Neural progenitor cell (in vitro differentiated cells): ENCODE results near the gene PUM1.

Experiments
- EZH2 ChIP-seq: fragments of 200-600 bp; sonication (generic); IDR thresholded peaks from 2 replicates; pipeline ENCODE4 v1.6.1; 2017; ENCODE audit warnings: antibody characterized with exemption, mild to moderate bottlenecking, moderate library complexity
- EZH2phosphoT487 ChIP-seq: fragments of 200-600 bp; sonication (generic); IDR thresholded peaks from 2 replicates; pipeline ENCODE4 v1.6.1; 2017; ENCODE audit warnings: antibody characterized with exemption
- TF ChIP-seq, protein P1 (sequence below): fragments of 200-600 bp; sonication (generic); IDR thresholded peaks from 2 replicates; pipeline ENCODE4 v1.5.1; 2017; ENCODE audit warnings: antibody characterized with exemption, mild to moderate bottlenecking

DNA sequence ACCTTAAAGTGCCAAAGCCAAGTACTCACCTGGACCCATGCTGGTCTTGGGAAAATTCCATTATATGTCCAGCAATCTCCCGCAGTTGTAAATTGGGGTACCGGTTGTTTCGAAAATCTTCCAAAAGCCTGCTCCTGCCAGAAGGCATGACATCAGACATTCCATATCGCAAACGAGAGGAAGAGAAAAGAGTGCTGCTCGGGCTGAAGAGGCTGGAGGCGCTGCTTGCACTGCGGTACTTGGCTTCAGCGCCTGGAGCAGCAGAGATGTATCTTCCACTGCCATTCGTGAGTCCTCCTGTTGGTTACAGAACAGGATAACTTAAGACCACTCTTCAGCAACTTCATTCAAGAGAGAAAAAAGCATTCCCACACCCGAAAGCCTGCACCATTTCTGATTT is 111.8 kb downstream of the PUM1 start:
- TF ChIP-seq EZH2 (no peak), EZH2phosphoT487 (no peak)
- TF ChIP-seq, protein P1, sequence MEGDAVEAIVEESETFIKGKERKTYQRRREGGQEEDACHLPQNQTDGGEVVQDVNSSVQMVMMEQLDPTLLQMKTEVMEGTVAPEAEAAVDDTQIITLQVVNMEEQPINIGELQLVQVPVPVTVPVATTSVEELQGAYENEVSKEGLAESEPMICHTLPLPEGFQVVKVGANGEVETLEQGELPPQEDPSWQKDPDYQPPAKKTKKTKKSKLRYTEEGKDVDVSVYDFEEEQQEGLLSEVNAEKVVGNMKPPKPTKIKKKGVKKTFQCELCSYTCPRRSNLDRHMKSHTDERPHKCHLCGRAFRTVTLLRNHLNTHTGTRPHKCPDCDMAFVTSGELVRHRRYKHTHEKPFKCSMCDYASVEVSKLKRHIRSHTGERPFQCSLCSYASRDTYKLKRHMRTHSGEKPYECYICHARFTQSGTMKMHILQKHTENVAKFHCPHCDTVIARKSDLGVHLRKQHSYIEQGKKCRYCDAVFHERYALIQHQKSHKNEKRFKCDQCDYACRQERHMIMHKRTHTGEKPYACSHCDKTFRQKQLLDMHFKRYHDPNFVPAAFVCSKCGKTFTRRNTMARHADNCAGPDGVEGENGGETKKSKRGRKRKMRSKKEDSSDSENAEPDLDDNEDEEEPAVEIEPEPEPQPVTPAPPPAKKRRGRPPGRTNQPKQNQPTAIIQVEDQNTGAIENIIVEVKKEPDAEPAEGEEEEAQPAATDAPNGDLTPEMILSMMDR = no peak
